SJCRH30 (cell line): Measurements from ENCODE around the gene ABCC2. TPM values are rescaled to one million over a fixed set of nuclear protein-coding genes. Genes with fewer than 3 reads are reported as not detected.
"Not testable (repeated sequence)": the region's sequence is repeated elsewhere in the genome, so short reads cannot be mapped to it uniquely, and the experiment has no call there.

ENCODE experiments used
- DNase-seq, 2 experiments: peaks; one replicate each; pipeline ENCODE4 v3.0.0-alpha.2; 2015 to 2020
- H3K27ac ChIP-seq: fragments of 250-450 bp; sonication (Bioruptor Pico); 2 replicates; pipeline ENCODE4 v1.5.1; 2020; ENCODE audit warnings: mild to moderate bottlenecking, moderate library complexity
- H3K27me3 ChIP-seq: fragments of 250-450 bp; sonication (Bioruptor Pico); 2 replicates; pipeline ENCODE4 v1.5.1; 2020; ENCODE audit warnings: mild to moderate bottlenecking, moderate library complexity
- H3K36me3 ChIP-seq: fragments of 250-450 bp; sonication (Bioruptor Pico); 2 replicates; pipeline ENCODE4 v1.5.1; 2020; ENCODE audit warnings: mild to moderate bottlenecking, moderate library complexity
- H3K4me1 ChIP-seq: fragments of 250-450 bp; sonication (Bioruptor Pico); 2 replicates; pipeline ENCODE4 v1.5.1; 2020; ENCODE audit warnings: mild to moderate bottlenecking, moderate library complexity
- H3K4me3 ChIP-seq: fragments of 250-450 bp; sonication (Bioruptor Pico); 2 replicates; pipeline ENCODE4 v1.5.1; 2020; ENCODE audit warnings: mild to moderate bottlenecking, moderate library complexity
- H3K9me3 ChIP-seq: fragments of 250-450 bp; sonication (Bioruptor Pico); replicated peaks from 2 replicates; pipeline ENCODE4 v1.5.1; 2020; ENCODE audit warnings: mild to moderate bottlenecking, moderate library complexity
- total RNA-seq: library from RNA; depleted of rRNA; stranded (reverse); fragments of >200 nt; shearing (Covaris generic); gene quantifications from 2 replicates; pipeline ENCODE4 v1.2.3, GENCODE V29; 2014

ABCC2 gene
- total RNA-seq, 1 experiment from 2014 or later: 0.24 TPM

- no peak overlapping the region for H3K27ac ChIP-seq
- no peak for DNase-seq
- no peak overlapping the region for H3K4me3 ChIP-seq
- H3K4me1 ChIP-seq: 0 out of 2 replicates have a peak, but pooled peaks cover 2% of the 10 kb centered on the region
- no peaks in the 10 kb centered on the region for H3K9me3 ChIP-seq
- no peaks in the 10 kb centered on the region for H3K27me3 ChIP-seq
- no peaks in the 10 kb centered on the region for H3K36me3 ChIP-seq
Observed at GRCh38 chr10:99849057-99849456, 66.6 kb downstream of the ABCC2 start.

GRCh38 chr10:99849536-99849935 is 67.1 kb downstream of the ABCC2 start:
- Histone ChIP-seq H3K36me3 (no peaks in the 10 kb centered on the region), H3K9me3 (no peaks in the 10 kb centered on the region), H3K27ac (no peak overlapping the region)

GRCh38 chr10:99850021-99850766 is 67.8 kb downstream of the ABCC2 start:
- H3K36me3 ChIP-seq: no peaks in the 10 kb centered on the region
- DNase-seq: no peak

More at GRCh38 chr10:99849536-99849935, 67.1 kb downstream of the ABCC2 start:
- H3K27me3 ChIP-seq: no peaks in the 10 kb centered on the region
- H3K4me3 ChIP-seq: no peak overlapping the region
- 0 out of 2 replicates have a peak, but pooled peaks cover 2% of the 10 kb centered on the region for H3K4me1 ChIP-seq
- DNase-seq: no peak

GRCh38 chr10:99850767-99851340 is 68.4 kb downstream of the ABCC2 start:
- no peak for DNase-seq
- Histone ChIP-seq H3K4me1 (0 out of 2 replicates have a peak, but pooled peaks cover 3% of the 10 kb centered on the region), H3K27ac (no peak overlapping the region), H3K36me3 (no peaks in the 10 kb centered on the region), H3K9me3 (no peaks in the 10 kb centered on the region), H3K27me3 (no peaks in the 10 kb centered on the region), H3K4me3 (no peak overlapping the region)

More at GRCh38 chr10:99850021-99850766, 67.8 kb downstream of the ABCC2 start:
- H3K4me3 ChIP-seq: no peak overlapping the region
- no peaks in the 10 kb centered on the region for H3K9me3 ChIP-seq
- H3K27ac ChIP-seq: no peak overlapping the region
- no peaks in the 10 kb centered on the region for H3K27me3 ChIP-seq
- 0 out of 2 replicates have a peak, but pooled peaks cover 2% of the 10 kb centered on the region for H3K4me1 ChIP-seq

- H3K4me3 ChIP-seq: no peak overlapping the region
- H3K27ac ChIP-seq: no peak overlapping the region
- DNase-seq: no peak
- H3K36me3 ChIP-seq: no peaks in the 10 kb centered on the region
- H3K27me3 ChIP-seq: no peaks in the 10 kb centered on the region
- H3K9me3 ChIP-seq: no peaks in the 10 kb centered on the region
- 0 out of 2 replicates have a peak, but pooled peaks cover 3% of the 10 kb centered on the region for H3K4me1 ChIP-seq
Observed at GRCh38 chr10:99851825-99852224, 69.4 kb downstream of the ABCC2 start.

GRCh38 chr10:99852481-99853213 is 70.2 kb downstream of the ABCC2 start:
- H3K9me3 ChIP-seq: no peaks in the 10 kb centered on the region
- no peak overlapping the region for H3K27ac ChIP-seq
- no peaks in the 10 kb centered on the region for H3K27me3 ChIP-seq
- no peak overlapping the region for H3K4me3 ChIP-seq
- no peaks in the 10 kb centered on the region for H3K36me3 ChIP-seq
- 0 out of 2 replicates have a peak, but pooled peaks cover 3% of the 10 kb centered on the region for H3K4me1 ChIP-seq
- DNase-seq: peak; percentile 13 to 30

- Histone ChIP-seq H3K36me3 (no peaks in the 10 kb centered on the region), H3K27me3 (no peaks in the 10 kb centered on the region), H3K27ac (no peak overlapping the region), H3K4me1 (peaks cover 3% of the 10 kb centered on the region; the same call in 1 of the 2 replicates), H3K9me3 (no peaks in the 10 kb centered on the region), H3K4me3 (no peak overlapping the region)
- no peak for DNase-seq
Observed at GRCh38 chr10:99853655-99854054, 71.2 kb downstream of the ABCC2 start.

GRCh38 chr10:99854860-99855259 is 72.4 kb downstream of the ABCC2 start:
- H3K4me3 ChIP-seq: no peak overlapping the region
- no peak overlapping the region for H3K27ac ChIP-seq
- H3K36me3 ChIP-seq: no peaks in the 10 kb centered on the region
- peak; percentile 45 to 71 for DNase-seq
- peaks cover 7% of the 10 kb centered on the region for H3K4me1 ChIP-seq
- no peaks in the 10 kb centered on the region for H3K9me3 ChIP-seq
- H3K27me3 ChIP-seq: no peaks in the 10 kb centered on the region

- H3K27me3 ChIP-seq: no peaks in the 10 kb centered on the region
- no peak for DNase-seq
Observed at GRCh38 chr10:99855479-99856071, 73.1 kb downstream of the ABCC2 start.

GRCh38 chr10:99858849-99859248 is 76.4 kb downstream of the ABCC2 start:
- Histone ChIP-seq H3K27me3 (no peaks in the 10 kb centered on the region), H3K4me1 (peaks cover 18% of the 10 kb centered on the region), H3K4me3 (no peak overlapping the region), H3K9me3 (no peaks in the 10 kb centered on the region), H3K36me3 (no peaks in the 10 kb centered on the region), H3K27ac (no peak overlapping the region)
- no peak for DNase-seq

More at GRCh38 chr10:99855479-99856071, 73.1 kb downstream of the ABCC2 start:
- Histone ChIP-seq H3K4me1 (peaks cover 7% of the 10 kb centered on the region), H3K36me3 (no peaks in the 10 kb centered on the region), H3K9me3 (no peaks in the 10 kb centered on the region), H3K4me3 (no peak overlapping the region), H3K27ac (no peak overlapping the region)

- no peaks in the 10 kb centered on the region for H3K9me3 ChIP-seq
- no peaks in the 10 kb centered on the region for H3K36me3 ChIP-seq
- DNase-seq: peak; percentile 20 to 33
- H3K27ac ChIP-seq: no peak overlapping the region
- no peak overlapping the region for H3K4me3 ChIP-seq
- no peaks in the 10 kb centered on the region for H3K27me3 ChIP-seq
- peaks cover 22% of the 10 kb centered on the region for H3K4me1 ChIP-seq
Observed at GRCh38 chr10:99859585-99859984, 77.1 kb downstream of the ABCC2 start.

GRCh38 chr10:99860466-99860865 is 78.0 kb downstream of the ABCC2 start:
- Histone ChIP-seq H3K36me3 (no peaks in the 10 kb centered on the region), H3K4me3 (no peak overlapping the region), H3K27me3 (no peaks in the 10 kb centered on the region), H3K9me3 (0 out of 2 replicates have a peak, but pooled peaks cover 1% of the 10 kb centered on the region), H3K27ac (no peak overlapping the region), H3K4me1 (peaks cover 19% of the 10 kb centered on the region)
- DNase-seq: no peak

- H3K9me3 ChIP-seq, H3K27me3 ChIP-seq, H3K36me3 ChIP-seq: not testable (repeated sequence)
- peak overlapping the region; percentile 73 for H3K27ac ChIP-seq
- H3K4me1 ChIP-seq: peaks cover 18% of the 10 kb centered on the region
- peak; percentile 70 to 79 for DNase-seq
- peak overlapping the region; percentile 11 for H3K4me3 ChIP-seq
Observed at GRCh38 chr10:99863535-99864240, 81.2 kb downstream of the ABCC2 start.

GRCh38 chr10:99867250-99867649 is 84.8 kb downstream of the ABCC2 start:
- not testable (repeated sequence) for H3K27me3 ChIP-seq, H3K36me3 ChIP-seq, H3K4me3 ChIP-seq, H3K9me3 ChIP-seq, H3K27ac ChIP-seq, DNase-seq
- peaks cover 12% of the 10 kb centered on the region for H3K4me1 ChIP-seq
